AG04450 (cell line): ENCODE data around the gene DIP2C. TPM values are rescaled to one million over a fixed set of nuclear protein-coding genes. Genes with fewer than 3 reads are reported as not detected.

Source experiments
- CTCF ChIA-PET: fragments of 300-600, 350-600 bp; formaldehyde crosslinking; extraction: SDS; loops from one replicate; lab custom pipeline; 2022; ENCODE audit warnings: antibody characterized with exemption, inconsistent platforms; lab: Charles Lee
- POLR2A ChIA-PET: fragments of 350-600 bp; formaldehyde crosslinking; extraction: SDS; loops from one replicate; lab custom pipeline; 2021; ENCODE audit warnings: antibody characterized with exemption, inconsistent platforms; lab: Yijun Ruan, JAX
- DNase-seq: peaks from one replicate; pipeline ENCODE4 v3.0.0-alpha.2; 2011; ENCODE audit warnings: low read depth, low spot score
- H3K27ac ChIP-seq: one replicate; pipeline ENCODE4 v1.5.1; 2012; ENCODE audit warnings: low read depth, low read length, control low read depth
- H3K27me3 ChIP-seq: one replicate; pipeline ENCODE4 v1.6.0; 2012; ENCODE audit warnings: low read length; ENCODE audit not compliant: control insufficient read depth, insufficient read depth
- H3K4me3 ChIP-seq: 2 replicates; pipeline ENCODE4 v1.5.1; 2011; ENCODE audit warnings: mild to moderate bottlenecking, low read depth, low read length, control low read depth
- H3K9me3 ChIP-seq: 2 replicates; pipeline ENCODE4 v1.5.1; 2012; ENCODE audit warnings: low read length; ENCODE audit not compliant: control insufficient read depth, insufficient read depth
- polyA plus RNA-seq: library from polyadenylated mRNA; depleted of rRNA; stranded (reverse); fragments of >200 nt; gene quantifications from 2 replicates; pipeline ENCODE4 v1.2.3, GENCODE V29; 2011
- TF ChIP-seq, protein P1 (sequence below): IDR thresholded peaks from 2 replicates; pipeline ENCODE4 v1.5.1; 2011; ENCODE audit warnings: low read depth, low read length, control low read depth, inconsistent platforms

Gene DIP2C
- polyA plus RNA-seq, 1 experiment = 9.6 TPM

DNA sequence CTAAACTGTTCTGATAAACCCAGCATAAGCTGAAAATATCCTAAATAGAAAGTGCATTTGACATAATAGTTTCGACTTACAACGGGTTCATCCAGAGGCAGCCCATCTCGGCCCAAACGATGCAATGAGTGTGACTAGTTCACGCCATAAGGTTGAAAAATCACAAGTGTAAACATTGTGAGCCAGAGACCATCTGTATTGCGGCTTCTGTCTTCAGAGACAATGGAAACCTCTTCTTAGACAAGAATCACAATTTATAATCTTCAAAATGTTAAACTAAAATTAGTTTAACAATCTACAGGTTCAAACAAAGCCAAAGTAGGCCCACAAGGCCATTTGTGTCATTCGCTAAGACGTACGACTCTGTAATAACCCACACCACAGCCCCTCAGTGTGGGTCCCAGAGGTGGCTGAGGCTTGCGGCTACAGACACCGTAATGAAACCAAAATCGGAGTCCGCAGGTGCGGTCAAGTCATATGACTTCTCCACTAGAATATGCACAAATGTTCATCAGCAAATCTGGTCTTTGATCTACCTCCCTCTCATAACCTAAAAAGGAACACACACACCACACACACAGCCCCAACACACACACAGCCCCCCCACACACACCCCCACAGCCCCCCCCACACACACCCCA is 81.8 kb downstream of the DIP2C start:
- Histone ChIP-seq H3K27ac (no peak overlapping the region), H3K27me3 (no peaks in the 10 kb centered on the region), H3K4me3 (no peak overlapping the region), H3K9me3 (no peaks in the 10 kb centered on the region; the same call in 1 of the 2 replicates)
- no peak for DNase-seq
- ChIA-PET POLR2A (no interaction called here), CTCF (no interaction called here)
- TF ChIP-seq, protein P1, sequence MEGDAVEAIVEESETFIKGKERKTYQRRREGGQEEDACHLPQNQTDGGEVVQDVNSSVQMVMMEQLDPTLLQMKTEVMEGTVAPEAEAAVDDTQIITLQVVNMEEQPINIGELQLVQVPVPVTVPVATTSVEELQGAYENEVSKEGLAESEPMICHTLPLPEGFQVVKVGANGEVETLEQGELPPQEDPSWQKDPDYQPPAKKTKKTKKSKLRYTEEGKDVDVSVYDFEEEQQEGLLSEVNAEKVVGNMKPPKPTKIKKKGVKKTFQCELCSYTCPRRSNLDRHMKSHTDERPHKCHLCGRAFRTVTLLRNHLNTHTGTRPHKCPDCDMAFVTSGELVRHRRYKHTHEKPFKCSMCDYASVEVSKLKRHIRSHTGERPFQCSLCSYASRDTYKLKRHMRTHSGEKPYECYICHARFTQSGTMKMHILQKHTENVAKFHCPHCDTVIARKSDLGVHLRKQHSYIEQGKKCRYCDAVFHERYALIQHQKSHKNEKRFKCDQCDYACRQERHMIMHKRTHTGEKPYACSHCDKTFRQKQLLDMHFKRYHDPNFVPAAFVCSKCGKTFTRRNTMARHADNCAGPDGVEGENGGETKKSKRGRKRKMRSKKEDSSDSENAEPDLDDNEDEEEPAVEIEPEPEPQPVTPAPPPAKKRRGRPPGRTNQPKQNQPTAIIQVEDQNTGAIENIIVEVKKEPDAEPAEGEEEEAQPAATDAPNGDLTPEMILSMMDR = no peak

DNA sequence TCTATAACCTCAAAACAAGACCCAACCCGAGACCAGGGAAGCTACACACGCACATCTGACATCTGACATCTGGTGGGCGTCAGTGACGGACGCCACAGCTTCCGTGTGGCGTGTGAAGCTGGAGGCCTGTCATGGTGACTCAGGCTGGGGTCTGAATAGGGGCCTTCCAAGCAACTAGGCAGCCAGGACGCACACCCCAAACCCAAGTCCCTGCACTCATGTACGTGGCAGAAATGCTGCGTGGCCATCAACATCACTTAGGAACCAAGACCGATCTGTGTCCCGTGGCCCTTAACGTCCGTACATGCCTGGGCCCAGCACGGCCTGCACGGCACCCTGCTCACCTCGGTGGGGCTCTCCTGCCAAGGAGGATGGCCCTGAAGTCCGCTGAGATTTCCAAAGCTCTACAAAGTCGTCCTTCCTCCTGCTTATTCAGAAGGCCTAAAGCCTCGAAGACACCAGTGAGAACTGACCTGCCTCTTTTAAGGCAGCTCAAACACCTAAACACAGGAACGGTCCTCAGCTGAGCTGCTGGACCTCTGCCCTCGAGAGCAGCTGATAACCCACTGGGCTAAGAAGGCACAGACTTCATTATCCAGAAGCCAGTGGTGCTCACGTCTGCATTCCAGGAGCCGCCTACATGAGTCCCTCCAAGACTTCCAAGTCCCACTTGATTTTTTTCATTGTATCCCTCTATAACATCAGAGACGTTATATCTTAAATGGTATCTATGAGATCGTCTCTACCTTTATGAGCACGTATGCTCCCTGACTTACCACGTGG is 82.5 kb downstream of the DIP2C start:
- Histone ChIP-seq H3K27me3 (no peaks in the 10 kb centered on the region), H3K9me3 (no peaks in the 10 kb centered on the region; the same call in 1 of the 2 replicates), H3K27ac (peak overlapping the region; percentile 11), H3K4me3 (no peak overlapping the region)
- DNase-seq = no peak
- ChIA-PET POLR2A (no interaction called here), CTCF (no interaction called here)
- TF ChIP-seq, protein P1 = no peak

DNA sequence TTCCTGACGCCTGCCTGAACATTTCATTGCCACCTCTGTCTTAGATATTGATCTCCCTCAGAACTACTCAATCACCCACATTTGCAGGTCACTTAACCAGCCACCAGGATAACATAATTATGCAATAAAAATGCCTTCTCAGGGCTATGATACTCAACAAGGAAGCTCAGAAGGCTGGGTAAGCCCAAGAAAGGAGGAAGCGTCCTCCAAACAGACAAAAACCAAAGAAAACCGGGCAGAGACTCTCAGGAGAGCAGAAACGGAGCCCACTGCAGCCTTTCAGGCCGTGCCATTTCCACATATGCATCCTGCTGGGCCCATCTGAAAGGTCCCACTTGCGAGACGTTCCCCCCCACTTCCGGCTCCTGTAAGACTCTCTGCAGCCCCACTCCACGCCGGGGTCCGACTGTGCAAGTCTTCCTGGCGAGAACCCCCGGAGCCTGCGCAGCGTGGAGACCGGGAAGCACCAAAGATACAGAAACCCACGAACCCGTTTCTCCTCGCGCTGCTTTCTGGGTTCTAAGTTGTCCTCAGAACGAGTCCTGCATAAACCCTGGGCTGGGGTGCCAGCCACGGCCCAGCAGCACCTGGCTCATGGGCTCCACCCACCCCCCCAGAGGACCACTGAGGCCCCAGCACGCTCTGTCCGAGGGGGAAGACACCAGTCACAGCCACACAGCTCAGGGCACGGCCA is 83.7 kb downstream of the DIP2C start:
- CTCF ChIA-PET = no interaction called here
- TF ChIP-seq, protein P1 = no peak
- POLR2A ChIA-PET = no interaction called here
- H3K4me3 ChIP-seq = no peak overlapping the region
- no peak for DNase-seq
- no peak overlapping the region for H3K27ac ChIP-seq
- no peaks in the 10 kb centered on the region; the same call in 1 of the 2 replicates for H3K9me3 ChIP-seq
- no peaks in the 10 kb centered on the region for H3K27me3 ChIP-seq

DNA sequence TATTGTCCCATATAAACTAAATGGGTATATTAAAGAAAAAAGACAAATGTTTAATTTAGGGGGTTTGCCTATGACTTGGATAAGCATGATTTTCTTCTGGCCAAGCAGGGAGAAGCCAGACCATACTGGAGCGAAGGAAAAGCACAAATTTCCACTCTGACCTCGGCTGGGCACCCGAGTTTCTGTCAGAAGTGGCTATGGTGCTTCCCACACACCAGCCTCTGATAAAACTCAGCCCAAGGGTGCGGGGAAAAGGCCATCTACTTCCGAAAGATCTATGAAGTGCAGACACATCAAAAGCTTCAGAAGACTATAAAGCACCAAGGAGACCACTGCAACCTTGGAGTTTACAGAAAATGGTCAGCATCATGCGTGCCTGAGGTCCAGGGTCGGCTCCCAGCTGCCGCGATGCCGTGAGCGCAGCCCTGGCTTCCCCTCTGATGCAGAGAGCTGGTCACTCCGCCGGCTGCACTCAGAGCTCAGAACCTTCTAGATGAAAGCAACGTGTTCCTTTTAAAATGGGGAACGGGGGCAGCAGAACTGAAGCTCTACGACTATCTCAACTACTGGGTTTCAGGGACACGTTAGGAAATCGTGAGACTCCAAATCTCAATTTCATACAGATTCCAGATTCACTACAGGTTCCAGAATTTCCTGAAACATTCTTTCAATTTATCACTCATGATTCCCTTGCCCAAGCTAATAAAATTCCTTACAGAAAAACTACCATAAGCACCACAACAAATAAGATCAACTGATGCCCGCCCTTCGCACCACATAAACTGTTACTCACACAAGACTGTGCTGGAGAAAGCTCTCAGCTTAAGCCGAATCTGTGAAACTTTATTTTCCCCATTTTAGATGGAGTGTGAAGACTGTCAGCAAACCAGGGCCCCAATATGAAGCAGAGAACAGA is 84.5 kb downstream of the DIP2C start:
- DNase-seq = no peak
- TF ChIP-seq, protein P1 = no peak
- CTCF ChIA-PET = no interaction called here
- Histone ChIP-seq H3K9me3 (no peaks in the 10 kb centered on the region; the same call in 1 of the 2 replicates), H3K4me3 (no peak overlapping the region), H3K27ac (no peak overlapping the region), H3K27me3 (no peaks in the 10 kb centered on the region)
- POLR2A ChIA-PET = no interaction called here
